ENCODE measurements around the gene BAK1.
"Not testable (repeated sequence)": the region's sequence is repeated elsewhere in the genome, so short reads cannot be mapped to it uniquely, and the experiment has no call there.

The BAK1 gene

GRCh38 chr6:33567836-33568235, 12.2 kb downstream of the BAK1 start:
- TF ChIP-seq ZFX (IDR thresholded peaks at IDR 0.05; ENCODE audit: borderline replicate concordance) (no peak), CTCF (IDR thresholded peaks at IDR 0.05) (no peak)
- no peak overlapping the region for H3K27ac ChIP-seq

GRCh38 chr6:33566182-33567084, 13.6 kb downstream of the BAK1 start:
- TF ChIP-seq ZFX (IDR thresholded peaks at IDR 0.05; ENCODE audit: borderline replicate concordance) (no peak), CTCF (IDR thresholded peaks at IDR 0.05) (no peak)
- H3K27ac ChIP-seq: no peak overlapping the region

- H3K27ac ChIP-seq: no peak overlapping the region
- no peak for TF ChIP-seq CTCF (IDR thresholded peaks at IDR 0.05)
- TF ChIP-seq ZFX (IDR thresholded peaks at IDR 0.05; ENCODE audit: borderline replicate concordance): no peak
These were observed 21.3 kb downstream of the BAK1 start for GRCh38 chr6:33558801-33559200.

- no peak for TF ChIP-seq ZFX (IDR thresholded peaks at IDR 0.05; ENCODE audit: borderline replicate concordance)
- no peak for TF ChIP-seq CTCF (IDR thresholded peaks at IDR 0.05)
- no peak overlapping the region for H3K27ac ChIP-seq
These were observed 22.7 kb downstream of the BAK1 start for GRCh38 chr6:33557376-33557775.

- not testable (repeated sequence) for H3K27ac ChIP-seq
These were observed 27.2 kb downstream of the BAK1 start for GRCh38 chr6:33552883-33553282.

GRCh38 chr6:33552252-33552651, 27.8 kb downstream of the BAK1 start:
- no peak for TF ChIP-seq ZFX (IDR thresholded peaks at IDR 0.05; ENCODE audit: borderline replicate concordance)
- TF ChIP-seq CTCF (IDR thresholded peaks at IDR 0.05): no peak

GRCh38 chr6:33551538-33551937, 28.5 kb downstream of the BAK1 start:
- H3K27ac ChIP-seq: no peak overlapping the region
- no peak for TF ChIP-seq CTCF (IDR thresholded peaks at IDR 0.05)
- no peak for TF ChIP-seq ZFX (IDR thresholded peaks at IDR 0.05; ENCODE audit: borderline replicate concordance)

More at GRCh38 chr6:33552252-33552651, 27.8 kb downstream of the BAK1 start:
- H3K27ac ChIP-seq: no peak overlapping the region
